Central memory CD4-positive, alpha-beta T cell (primary cell): ENCODE data around the gene VTA1.
A peak's percentile ranks its signal among the peaks of the same experiment; 100 is the strongest.
"Not testable (repeated sequence)": the region's sequence is repeated elsewhere in the genome, so short reads cannot be mapped to it uniquely, and the experiment has no call there.

Experiments
- DNase-seq: peaks from one replicate; pipeline ENCODE4 v3.0.0; 2022

Gene VTA1

DNA sequence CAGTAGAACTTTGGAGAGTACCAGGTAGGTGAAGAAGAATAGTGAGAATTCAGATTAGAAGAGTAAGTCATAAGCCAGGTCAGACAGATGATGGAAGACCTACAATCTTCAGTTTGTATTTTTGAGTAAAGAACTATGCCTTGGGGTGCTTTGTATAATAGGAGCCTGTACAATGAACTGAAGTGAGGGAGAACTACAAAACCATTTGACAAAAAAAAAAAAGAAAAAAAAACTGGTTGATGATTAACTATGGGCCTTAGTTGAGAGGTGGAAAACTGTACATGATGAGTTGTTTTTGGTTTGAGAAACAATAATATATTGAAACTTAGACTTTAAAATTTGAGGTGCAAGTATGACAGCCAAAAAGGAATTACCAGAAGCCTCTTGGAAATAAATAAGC, 25.7 kb downstream of the VTA1 start:
- DNase-seq, result no peak

DNA sequence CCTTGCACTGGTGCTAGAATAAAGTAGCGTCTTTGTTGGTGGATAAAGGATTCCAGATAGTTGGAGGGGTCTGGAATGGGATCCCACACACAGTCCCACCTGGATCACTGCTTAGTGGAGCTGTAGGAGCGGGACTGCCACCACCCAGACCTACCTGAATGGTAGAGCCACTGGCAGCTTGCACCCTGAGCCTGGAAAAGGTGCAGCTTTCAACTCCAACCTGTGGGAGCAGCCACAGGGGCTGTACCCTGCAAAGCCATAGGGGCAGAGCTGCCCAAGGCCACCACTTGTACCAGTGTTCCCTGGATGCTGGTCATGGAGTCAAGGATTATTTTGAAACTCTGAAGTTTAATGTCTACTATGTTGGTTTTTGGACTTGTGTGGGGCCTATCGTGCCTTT, 26.9 kb downstream of the VTA1 start:
- DNase-seq, result no peak

DNA sequence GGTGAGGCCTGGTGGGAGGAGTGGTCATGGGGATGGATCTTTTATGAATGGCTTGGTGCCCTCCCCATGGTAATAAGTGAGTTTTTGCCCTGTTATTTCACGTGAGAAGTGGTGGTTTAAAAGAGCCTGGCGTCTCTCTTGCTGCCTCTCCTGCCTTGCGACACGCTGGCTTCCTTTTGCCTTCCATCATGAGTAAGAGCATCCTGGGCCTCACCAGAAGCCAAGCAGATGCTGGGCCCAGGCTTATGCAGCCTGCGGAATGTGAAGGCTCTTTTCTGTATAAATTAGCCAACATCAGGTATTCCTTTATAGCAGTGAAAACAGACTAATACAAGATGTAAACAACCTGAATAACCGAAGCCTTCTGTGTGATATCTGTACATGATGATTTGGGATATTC, 27.6 kb downstream of the VTA1 start:
- no peak for DNase-seq

DNA sequence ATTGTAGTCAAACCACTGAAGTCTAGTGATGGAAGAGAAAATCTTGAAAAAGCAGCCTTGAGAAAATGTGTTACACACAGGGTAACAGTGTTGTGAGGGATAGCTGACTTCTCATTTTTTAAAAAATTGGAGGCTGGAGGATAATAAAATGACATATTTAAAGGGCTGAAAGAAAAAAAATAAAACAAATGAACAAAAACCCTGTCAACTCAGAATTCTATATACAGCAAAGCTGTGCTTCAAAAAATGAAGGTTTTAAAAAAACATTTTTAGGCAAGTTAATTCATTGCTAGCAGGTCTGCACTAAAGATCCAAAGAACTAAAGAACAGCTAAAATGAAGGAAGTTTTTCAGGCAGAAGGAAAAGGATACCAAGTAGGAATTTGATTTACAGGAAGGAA, 31.1 kb downstream of the VTA1 start:
- no peak for DNase-seq

DNA sequence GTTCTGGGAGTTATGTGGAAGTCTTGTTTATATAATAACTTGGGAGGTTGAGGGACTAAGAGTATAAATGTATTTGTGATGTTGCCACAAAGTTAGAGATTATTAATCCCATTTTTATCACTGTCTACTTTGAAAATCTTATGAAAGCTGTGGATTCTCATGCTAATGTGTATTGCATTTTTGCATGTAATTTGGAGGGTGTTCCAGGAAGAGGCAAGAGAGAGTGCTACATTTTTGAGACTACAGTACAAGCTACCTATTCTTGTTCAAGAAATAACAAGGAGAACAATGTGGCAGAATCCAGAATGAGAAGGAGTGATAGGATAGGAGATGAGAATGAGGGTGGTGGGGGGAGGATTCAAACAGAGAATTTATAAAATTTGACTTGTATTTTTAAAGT, 34.9 kb downstream of the VTA1 start:
- DNase-seq, result no peak

DNA sequence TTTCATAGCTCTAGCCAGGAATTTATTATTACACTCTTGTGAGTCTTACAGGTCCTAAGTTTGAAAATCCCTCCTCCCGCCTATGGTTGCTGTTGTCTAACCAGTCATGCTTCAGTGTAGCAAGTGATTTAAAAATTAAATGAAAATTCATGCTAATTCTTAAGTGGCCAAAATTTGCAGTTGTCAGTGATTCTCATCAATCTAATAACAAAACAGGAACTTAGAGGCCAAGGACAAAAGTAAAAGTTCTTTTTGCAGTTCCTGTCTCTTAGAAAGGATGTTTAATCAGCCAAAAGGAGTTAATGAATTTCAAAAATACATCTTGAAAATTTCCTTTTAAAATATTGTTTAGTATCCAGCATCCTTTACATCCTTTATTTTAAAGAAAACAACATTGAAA, 36.3 kb downstream of the VTA1 start:
- no peak for DNase-seq

DNA sequence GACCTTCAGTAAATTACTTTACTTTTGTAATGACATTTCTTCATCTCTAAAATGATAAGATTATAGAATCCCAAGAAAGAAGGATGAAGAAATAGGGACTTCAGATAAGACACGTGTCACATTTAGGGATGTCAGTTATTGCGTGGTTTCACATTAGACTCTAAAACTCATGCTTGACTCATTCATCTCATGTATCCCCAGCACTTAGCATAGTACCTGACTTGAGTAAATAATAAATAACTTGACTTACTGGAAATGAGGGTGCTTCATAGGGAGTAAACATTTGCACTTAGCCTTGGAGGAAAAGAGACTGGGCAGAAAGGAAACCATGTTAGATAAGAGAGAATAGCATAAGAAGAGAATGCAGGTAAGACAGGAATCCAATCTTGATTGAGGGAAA, 37.2 kb downstream of the VTA1 start:
- DNase-seq, result no peak

DNA sequence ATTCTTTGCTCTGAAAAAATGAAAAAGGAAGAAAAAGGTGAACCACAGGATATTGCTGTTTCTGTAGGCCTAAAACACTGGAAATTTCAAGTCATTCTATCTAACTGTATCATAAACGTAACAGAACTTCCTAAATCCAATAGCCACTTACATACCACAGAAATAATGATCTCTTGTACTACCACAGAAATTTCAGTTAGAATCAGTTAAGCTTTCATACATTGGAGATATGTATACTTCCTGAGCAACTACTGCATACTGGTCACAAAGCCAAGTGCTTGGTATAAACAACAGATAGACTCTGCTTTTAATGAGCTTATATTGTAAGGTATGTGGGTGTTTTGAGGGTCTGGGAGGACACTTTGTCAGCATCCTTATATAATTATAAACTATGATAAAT, 38.6 kb downstream of the VTA1 start:
- no peak for DNase-seq

DNA sequence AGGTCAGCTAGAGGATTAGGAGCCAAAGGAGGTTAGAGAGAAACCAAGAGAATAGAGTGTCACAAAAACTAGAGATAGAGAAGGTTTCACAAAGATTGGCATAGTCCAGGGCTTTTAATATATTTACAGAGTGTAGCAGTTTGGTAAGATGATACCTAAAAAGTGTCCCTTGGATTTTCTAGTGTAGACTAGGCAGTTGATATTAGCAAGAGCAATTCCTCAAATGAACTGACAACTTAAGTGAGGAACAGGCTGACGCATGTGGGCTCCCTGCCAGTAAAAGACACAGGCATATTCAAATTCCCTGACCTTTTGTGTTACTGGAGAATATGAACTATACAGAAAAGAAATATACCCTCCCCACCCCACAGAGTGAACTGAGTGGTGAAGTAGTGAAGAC, 40.1 kb downstream of the VTA1 start:
- no peak for DNase-seq

DNA sequence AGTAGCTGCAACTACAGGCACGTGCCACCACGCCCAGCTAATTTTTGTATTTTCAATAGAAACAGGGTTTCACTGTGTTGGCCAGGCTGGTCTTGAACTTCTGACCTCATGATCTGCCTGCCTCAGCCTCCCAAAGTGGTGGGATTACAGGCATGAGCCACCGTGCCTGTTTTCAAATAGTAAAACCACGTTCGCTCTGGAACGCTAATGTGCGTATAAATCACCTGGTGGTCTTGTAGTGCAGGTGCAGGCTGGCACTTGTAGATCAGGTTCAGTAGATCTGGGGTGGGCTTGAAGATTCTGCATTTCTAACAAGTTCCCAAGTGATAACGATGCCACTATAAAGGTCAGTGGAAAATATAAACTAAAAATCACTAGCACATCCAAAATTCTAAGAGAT, 41.3 kb downstream of the VTA1 start:
- DNase-seq, result not testable (repeated sequence)

DNA sequence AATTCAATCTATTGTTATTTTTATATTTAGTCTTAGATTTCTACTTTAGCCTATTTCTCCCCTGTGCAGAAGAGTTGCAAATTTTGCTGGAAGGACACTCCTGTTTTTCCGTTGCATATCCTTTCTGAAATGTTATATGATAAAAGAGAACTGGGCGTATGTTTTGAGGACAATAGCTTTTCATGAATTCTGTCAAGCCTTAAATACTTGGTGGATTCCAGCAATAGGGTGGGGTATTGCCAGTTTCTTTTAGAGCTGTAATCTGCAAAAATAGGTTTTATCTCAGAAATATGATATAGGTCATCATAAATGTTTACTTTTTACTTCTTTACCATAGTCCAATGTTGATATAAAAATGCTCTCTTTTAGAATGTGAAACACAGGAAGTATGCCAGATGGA, 42.0 kb downstream of the VTA1 start:
- no peak for DNase-seq

DNA sequence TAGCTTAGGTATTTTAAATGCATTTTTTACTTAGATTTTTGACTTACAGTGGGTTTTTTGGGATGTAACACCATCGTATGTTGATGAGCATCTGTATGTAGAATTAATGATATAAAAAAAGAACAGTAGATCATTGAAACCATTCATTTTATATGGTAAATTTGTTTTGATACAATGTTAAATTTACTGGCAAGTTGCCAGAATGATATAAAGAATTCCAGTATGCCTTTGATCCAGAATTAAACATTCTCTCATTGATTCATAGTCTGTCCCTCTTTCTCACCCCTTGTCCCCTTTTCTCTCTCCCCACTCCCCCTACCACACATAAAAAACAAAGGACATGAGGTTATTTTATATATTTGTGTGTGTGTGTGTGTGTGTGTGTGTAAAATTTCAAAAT, 45.3 kb downstream of the VTA1 start:
- DNase-seq, result no peak

DNA sequence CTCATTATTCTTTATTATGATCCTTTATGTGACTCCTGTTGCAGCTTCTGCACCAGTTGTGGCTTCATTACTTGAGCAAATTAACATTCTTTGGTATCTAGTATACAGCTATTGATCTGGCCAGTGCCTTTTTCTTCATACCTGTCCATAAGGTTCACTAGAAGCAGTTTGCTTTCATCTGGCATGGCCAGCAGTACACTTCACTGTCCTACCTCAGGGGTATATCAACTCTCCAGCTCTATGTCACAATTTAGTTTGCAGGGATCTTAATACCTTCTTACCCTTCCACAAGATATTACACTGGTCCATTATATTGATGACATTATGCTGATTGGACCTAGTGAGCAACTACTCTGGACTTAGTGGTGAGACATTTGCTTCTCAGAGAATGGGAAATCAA, 46.6 kb downstream of the VTA1 start:
- no peak for DNase-seq

DNA sequence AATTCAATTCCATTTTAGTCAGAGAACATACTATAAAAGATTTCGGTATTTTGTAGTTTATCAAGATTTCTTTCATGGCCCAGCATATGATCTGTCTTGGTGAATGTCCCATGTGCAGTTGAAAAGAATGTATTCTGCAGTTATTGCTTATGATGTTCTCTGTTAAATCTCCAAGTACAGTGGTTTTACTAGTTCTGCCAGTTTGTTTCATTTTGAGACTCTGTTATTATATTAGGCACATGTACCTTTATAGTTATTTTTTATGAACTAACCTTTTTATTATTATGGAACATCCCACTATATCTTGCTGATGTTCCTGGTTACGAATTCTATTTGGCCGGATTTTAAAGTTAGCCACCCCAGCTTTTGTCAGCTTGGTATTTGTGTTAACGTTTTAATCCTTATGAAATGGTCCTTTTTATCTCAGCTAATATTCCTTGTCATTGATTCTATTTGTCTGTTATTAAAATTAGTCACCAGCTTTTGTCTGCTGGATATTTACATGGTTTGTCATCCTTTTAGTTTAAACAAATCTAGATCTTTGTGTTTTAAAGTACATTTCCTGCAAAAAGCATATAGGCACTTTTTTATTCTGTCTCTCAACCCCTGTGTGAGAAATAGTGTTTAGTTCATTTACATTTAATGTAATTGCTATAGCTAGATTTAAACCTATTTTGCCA, 48.9 kb downstream of the VTA1 start:
- DNase-seq, result no peak

DNA sequence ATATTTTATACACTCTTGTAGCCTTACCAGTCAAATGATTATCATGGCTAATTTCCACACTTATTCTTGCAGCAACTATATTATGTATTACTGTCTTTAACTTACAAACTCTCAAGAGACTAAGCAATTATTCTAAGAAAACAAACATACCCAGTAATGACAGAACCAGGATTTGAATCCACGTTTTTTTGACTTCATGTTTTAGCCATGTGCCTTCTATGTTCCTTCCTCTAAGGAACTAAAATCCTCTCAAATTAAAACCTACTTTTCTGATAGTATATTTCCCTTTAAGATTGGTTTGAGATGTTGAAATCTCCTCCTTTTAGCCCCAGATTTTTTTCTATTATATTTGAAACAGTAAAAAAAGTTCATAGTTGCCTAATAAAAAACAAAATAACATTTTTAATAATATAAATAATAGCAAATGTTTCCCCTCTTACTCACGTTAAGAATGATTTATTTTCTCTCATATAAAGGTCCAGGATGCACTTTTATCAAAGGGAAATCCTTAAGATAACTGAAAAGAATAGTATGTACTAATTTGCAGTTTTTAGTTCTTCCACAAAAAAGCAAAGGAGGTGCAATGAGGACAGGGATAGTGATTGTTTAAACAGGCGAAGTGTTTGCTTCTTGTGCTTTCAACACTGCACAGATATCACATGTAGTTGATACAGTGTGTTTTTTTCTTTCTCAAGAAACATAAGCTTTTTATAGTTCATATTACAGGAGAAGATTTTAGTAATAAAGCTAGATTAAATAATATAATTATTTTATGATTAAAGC, 54.0 kb downstream of the VTA1 start:
- DNase-seq, result no peak

DNA sequence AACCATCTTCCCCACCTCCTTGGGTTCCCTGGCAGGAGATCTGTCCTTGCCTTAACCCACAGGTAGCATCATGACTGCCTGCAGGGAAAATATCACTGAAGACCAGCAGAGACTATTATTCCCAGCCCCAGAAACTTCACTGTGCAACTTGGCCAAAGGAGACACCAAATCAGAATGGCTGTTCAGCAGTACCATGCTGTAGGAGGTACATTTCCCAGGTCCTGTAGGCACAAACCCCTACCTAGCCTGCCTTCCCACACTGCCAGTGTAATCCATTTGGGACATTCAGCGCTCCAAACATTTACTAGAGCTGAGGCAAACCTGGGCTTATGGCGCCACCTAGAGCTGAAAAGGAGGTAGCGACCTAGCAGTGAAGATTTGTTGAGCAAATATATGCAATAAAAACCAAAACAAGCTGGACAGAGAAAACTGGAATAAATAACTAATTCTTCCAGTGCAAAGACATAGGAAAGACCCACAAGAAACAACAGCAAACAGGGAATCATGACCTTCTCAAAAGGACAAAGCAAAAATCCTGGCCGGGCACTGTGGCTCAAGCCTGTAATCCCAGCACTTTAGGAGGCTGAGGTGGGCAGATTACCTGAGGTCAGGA, 60.3 kb downstream of the VTA1 start:
- peak; percentile 19 for DNase-seq

DNA sequence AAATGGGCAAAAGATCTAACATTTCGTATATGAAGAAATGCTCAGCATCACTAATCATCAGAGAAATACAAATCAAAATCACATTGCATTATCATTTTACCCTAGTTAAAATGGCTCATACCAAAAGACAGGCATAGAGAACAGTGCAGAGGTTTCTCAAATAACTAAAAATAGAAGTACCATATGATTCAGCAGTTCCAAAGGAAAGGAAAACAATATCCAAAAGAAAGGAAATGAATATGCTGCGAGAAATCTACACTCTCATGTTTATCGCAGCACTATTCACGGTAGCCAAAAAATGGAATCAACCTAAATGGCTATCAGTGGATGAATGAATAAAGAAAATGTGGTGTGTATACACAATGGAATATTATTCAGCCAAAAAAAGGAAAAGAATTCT, 63.5 kb downstream of the VTA1 start:
- no peak for DNase-seq

DNA sequence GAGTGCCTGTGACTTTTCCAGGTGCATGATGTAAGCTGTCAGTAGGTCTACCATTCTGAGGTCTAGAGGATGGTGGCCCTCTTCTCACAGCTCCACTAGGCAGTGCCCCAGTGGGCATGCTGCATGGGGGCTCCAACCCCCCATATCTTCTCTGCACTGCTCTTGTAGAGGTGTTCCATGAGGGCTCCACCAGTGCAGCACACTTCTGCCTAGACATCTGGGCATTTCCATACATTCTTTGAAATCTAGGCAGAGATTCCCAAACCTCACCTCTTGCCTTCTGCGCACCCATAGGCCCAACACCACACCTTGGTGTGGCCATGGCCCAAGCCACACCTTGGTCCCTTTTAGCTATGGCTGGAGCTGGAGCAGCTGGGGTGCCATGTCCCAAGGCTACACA, 66.3 kb downstream of the VTA1 start:
- no peak for DNase-seq

DNA sequence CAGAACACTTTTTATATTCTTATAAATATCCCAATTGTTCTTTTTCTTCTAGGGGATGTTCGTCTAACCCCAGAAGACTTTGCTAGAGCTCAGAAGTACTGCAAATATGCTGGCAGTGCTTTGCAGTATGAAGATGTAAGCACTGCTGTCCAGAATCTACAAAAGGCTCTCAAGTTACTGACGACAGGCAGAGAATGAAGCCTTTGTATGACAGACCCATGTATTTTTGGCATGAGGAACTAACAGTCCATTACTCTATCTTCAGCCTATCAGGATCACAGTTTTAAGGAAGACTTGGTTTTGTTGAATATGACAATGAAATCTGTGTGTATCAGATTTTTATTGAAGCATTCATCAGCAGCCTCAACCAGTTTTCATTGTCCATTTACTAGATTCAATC, 71.4 kb downstream of the VTA1 start:
- no peak for DNase-seq

DNA sequence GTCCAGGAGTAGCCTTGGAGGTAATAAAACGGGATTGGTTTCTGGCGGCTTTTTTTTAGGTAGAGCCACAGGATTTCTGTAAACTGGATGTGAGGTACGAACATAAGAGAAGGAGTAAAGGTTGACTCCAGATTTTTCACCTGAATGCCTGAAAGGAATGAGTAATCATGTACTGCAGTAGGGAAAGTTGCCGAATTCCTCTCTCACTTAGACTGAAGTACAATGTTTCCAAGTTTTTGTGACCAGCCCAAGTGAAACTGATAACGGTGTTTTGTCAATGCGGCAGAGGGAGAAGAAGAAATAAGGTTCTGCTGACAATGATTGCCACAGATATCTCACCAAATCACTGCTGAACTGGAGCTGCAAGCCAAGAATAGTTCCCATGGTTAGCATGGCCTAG, 75.0 kb downstream of the VTA1 start:
- no peak for DNase-seq

DNA sequence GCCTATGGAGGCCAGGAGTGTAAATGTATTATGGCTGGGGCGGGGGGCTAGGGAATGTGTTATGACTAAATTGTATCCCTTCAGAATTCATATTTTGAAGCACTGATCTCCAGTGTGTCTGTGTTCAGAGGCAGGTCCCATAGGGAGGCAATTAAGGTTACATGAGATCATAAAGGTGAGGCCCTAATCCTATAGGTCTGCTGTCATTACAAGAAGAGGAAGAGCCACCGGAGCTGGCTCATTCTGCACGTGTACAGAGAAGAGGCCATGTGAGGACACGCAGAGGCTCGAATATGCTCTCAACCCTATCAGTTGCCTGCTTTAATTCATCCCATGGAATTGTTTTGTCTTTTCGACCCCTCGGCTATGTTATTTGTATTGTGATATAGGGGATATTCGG, 76.9 kb downstream of the VTA1 start:
- no peak for DNase-seq

DNA sequence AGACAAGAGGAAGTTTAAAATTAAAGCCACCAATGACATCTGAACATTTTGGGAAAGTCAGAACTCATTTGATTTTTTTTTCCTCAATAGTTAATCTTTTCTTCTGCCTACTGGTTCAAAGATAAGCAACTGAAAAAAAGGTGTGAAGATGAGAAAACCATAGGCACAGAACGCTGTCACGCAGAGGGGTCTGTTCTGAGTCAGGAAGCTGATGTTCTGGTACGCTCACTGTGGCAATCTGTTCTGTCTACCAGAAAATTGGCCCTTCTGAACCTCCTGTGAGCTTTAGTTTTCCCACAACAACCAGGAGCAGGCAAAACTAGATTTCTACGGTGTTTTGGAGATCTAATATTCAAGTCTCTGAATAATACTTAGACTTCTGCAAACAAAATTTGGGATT, 78.1 kb downstream of the VTA1 start:
- no peak for DNase-seq

DNA sequence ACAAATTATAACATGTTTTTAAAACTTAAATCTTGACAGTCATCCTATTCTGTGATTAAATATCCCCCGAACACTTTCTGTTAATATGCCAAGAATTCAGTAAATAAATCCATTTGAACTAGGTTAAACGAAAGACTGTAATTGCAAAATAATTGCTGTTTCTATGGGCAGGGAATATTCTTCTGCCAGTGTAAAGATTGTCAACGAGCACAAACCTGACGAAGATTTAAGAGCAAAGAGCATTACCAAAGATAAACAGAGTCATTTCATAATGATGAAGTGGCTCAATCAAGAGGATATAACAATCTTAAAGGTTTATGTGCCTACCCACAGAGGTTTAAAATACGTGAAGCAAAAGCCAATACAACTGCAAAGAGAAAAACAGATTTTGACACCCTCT, 78.5 kb downstream of the VTA1 start:
- DNase-seq, result no peak

DNA sequence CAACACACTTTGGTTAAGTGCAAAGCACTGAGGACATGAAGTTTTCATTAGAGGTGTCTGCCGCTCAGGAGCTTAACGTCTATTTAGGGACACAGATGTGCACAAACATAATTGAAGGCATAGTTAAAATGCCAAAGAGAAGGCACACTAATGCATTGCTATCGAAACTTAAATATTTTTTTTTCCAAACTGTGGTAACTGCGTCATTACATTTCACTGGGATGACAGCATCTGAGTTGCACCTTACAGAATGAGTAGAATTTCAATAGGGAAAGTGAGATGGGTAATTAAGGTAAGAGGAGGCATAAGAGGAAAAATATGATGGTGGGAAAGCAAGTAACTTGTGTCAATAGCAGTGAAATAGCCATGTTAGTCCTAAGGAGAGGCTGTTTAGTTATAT, 79.7 kb downstream of the VTA1 start:
- no peak for DNase-seq
